ENCODE measurements around the gene MARCHF11.

DNA sequence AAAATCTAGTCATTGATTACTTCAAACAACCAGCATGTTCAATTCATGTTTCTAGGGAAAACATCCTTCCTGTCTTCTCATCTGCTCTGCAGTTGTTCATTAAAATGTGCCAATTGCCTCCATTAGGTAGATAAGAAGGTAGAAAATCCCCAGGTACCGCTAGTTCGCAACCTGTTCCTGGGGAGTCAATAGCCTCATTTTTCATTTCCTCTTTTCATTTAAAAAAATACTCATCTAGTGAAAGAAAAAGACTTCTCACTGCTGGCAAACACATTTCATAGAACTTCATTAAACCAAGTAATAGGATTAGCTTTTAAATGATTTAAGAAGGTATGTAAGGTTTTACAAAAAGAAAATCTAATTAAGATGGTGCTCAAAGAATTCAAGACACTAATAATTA lies 113.3 kb downstream of the MARCHF11 start:
- TF ChIP-seq, protein P1, sequence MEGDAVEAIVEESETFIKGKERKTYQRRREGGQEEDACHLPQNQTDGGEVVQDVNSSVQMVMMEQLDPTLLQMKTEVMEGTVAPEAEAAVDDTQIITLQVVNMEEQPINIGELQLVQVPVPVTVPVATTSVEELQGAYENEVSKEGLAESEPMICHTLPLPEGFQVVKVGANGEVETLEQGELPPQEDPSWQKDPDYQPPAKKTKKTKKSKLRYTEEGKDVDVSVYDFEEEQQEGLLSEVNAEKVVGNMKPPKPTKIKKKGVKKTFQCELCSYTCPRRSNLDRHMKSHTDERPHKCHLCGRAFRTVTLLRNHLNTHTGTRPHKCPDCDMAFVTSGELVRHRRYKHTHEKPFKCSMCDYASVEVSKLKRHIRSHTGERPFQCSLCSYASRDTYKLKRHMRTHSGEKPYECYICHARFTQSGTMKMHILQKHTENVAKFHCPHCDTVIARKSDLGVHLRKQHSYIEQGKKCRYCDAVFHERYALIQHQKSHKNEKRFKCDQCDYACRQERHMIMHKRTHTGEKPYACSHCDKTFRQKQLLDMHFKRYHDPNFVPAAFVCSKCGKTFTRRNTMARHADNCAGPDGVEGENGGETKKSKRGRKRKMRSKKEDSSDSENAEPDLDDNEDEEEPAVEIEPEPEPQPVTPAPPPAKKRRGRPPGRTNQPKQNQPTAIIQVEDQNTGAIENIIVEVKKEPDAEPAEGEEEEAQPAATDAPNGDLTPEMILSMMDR (IDR thresholded peaks at IDR 0.05): no peak
- no peak for TF ChIP-seq POLR2A (IDR thresholded peaks at IDR 0.05)
- no peak for TF ChIP-seq EP300 (IDR thresholded peaks at IDR 0.05)
